ENCODE results near the gene BPI.
"Not testable (repeated sequence)": the region's sequence is repeated elsewhere in the genome, so short reads cannot be mapped to it uniquely, and the experiment has no call there.

BPI gene

DNA sequence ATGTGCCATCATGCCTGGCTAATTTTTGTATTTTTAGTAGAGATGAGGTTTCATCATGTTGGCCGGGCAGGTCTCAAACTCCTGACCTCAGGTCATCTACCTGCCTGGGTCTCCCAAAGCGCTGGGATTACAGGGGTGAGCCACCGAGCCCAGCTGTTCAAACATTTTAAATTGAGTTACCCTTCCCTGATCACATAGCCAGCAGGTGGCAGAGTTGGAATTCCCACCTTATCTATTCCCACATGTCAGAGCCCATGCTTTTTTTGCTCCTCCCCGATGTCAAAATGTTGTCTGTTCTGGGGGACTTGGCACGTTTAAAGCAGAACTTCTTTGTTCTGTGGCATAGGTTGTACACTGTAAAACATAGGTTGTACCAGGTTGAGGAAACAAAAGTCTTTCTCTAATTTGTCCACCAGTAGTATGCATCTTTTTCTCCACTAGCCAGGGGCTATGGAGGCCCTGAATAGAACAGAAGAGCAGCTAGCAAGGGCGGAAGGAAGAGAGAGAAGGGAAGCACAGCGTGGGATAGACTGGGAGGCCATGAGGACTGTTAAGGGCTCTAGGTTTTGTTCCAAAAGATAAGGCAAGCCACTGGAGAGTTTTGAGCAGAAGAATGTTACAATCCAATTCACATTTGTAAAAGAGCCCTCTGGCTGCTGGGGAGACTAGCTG lies 35.0 kb downstream of the BPI start:
- no peak for DNase-seq

DNA sequence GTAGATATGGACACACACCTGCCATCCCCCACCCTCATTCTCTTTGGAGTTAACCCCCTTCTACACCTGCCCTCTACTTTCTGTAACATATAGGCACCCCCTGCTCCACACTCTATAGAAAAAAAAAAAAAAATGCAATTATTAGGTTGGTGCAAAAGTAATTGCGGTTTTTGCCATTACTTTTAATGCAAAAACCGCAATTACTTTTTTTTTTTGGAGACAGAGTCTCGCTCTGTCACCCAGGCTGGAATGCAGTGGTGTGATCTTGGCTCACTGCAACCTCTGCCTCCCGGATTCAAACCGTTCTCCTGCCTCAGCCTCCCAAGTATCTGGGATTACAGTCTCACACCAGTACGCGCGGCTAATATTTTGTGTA lies 35.6 kb downstream of the BPI start:
- not testable (repeated sequence) for DNase-seq

DNA sequence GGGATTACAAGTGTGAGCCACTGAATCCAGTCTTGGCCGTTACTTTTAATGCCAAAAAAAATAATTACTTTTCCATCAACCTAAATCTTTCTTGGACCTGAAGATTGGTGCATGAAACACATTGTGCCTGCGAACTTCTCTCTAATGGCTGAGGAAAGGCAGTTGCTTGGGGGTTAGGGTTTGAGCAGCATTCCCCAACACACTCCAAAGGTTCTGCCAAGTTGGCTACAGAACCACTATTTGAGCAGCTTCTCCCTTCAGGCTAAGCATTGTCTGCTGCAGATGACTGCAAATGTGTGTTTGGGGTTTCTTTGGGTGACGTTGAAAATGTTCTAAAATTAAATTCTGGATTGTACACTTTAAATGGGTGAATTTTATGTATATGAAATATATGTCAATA lies 36.0 kb downstream of the BPI start:
- no peak for DNase-seq

- DNase-seq: no peak
Measured at GRCh38 chr20:38340693-38341092, 36.7 kb downstream of the BPI start.

DNA sequence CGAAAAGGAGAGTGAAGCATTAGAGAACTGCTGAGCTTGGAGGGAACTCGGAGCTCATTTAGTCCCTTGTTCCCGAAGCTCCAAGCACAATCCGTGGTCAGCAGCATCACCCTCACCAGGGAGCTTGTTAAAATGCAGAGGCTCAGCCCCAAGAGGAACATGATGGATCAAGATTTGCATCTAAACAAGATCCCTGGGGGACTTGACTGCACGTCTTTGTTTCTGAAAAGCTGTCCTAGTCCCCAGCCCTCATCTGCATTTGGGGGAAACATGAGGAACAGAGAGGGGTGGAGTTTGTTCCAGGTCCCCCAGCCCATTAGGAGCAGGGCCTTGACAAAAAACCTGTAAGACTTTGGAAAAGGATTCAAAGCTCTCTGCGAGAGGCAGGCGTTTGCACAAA lies 38.3 kb downstream of the BPI start:
- no peak for DNase-seq

- no peak for DNase-seq
Measured at GRCh38 chr20:38342713-38343310, 38.9 kb downstream of the BPI start.

GRCh38 chr20:38343311-38344106 lies 39.6 kb downstream of the BPI start:
- no peak for DNase-seq

GRCh38 chr20:38344107-38344701 lies 40.2 kb downstream of the BPI start:
- no peak for DNase-seq

DNA sequence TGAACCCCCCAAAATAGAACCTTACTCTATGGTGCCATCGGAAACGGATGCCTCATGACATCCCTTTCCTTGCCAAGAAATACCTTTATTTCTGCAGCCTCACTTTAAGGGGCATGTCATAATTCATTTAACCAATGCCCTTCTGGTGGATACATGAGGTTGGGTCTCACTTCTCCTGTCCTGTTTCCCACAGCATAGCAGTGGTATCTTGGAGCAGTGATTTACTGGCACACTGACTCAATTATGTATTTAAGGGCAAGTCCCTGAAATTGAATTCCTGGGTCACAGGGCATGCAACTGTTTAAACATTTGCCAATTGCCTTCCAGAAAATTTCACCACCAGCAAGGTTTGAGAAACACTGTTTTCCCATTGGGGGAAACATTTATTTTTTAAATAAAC lies 41.7 kb downstream of the BPI start:
- DNase-seq: no peak

DNA sequence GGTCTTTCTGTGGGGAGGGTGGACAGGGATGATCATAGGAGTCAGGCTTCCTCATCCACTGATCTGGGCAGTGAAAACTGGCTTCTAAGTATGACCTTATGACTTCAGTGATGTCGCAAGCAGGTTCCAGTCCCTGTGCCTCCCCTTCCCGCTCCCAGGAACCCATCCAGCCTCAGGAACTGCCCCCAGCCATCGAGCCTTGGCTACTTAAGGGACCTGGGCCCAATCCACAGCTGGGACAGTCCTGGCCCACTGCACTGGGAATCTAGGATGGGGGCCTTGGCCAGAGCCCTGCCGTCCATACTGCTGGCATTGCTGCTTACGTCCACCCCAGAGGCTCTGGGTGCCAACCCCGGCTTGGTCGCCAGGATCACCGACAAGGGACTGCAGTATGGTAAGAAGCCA lies 42.3 kb downstream of the BPI start, which contains the start of gene LBP:
Gene LBP (plus strand): TSS at position 236 of the 405 bp plus-strand sequence. CDS start 35 bp downstream, at position 271.
- no peak for DNase-seq

- DNase-seq: no peak
Measured at GRCh38 chr20:38346741-38347140, 42.8 kb downstream of the BPI start.

DNA sequence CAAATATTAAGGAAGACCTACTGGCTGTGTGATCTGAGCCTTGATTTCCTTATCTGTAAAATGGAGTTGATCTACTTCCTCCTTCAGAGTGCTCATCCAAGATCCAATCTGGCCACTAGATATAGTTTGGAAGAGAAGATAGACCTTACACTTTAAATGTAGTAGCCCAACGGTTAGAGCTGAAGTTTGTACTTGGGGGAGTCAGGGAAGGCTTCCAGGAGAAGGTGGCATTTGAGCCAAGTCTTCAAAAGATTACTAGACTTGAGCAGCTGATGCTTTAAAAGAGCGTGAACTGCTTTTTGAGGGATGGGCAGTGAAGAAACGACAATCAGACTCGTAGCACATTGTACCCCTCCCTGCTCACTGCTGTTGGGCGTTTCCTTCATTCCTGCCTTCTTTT lies 45.9 kb downstream of the BPI start:
- no peak for DNase-seq

DNA sequence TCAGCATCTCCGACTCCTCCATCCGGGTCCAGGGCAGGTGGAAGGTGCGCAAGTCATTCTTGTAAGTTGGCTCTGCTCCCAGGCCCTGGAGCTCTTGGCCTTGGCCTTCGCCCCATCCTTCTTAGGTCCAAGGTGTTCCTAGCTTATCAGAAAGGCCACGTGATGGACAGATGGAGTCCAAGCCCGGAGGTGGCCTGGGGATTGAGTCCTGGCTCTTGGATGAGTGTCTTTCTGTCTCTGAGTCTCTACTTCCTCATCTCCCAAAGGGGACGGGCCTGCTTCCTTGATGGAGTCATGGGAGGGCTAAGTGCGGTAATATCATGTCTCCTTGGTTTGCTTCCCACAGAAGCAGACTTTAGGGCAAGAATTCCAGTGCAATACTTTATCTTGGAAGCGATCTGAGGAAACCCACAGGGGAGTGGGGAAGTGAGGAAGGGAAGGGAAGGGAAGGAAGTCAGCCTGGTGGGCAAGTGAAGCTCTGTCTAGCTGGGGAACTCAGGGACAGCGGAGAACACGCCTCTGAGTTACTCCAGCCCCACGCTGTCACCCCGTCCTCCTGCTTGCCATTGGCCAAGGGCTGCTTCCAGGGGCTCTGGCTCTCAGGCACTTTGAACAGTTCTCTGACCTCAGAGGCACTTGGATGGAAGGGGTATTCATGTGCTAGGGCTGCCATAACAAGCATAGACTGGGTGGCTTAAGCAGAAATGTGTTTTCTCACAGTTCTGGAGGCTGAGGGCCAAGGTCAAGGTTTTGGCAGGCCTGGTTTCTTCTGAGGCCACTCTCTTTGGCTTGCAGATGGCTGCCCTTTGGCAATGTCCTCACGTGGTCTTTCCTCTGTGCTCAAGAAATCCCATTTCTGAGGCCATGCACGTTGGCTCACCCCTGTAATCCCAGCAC lies 47.2 kb downstream of the BPI start:
- no peak for DNase-seq

DNA sequence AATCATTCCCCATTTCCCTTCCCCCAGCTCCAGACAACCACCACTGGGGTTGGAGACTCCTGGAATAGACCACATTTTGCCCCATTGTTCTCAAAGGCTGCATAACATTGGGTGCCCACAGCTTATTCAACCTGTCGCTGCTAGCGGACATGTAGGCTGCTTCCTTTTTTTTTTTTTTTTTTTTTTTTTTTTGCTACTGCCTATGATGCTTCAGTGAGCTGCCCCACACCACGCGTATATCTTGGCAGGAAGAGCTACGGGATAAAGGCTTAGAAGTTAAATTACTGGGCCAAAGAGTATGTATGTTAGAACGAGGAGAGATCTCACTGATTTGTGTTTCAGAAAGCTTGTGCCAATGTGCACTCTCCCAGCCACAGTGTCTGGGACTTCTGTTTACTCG lies 49.4 kb downstream of the BPI start:
- DNase-seq: no peak

GRCh38 chr20:38354227-38354626 lies 50.3 kb downstream of the BPI start:
- no peak for DNase-seq

DNA sequence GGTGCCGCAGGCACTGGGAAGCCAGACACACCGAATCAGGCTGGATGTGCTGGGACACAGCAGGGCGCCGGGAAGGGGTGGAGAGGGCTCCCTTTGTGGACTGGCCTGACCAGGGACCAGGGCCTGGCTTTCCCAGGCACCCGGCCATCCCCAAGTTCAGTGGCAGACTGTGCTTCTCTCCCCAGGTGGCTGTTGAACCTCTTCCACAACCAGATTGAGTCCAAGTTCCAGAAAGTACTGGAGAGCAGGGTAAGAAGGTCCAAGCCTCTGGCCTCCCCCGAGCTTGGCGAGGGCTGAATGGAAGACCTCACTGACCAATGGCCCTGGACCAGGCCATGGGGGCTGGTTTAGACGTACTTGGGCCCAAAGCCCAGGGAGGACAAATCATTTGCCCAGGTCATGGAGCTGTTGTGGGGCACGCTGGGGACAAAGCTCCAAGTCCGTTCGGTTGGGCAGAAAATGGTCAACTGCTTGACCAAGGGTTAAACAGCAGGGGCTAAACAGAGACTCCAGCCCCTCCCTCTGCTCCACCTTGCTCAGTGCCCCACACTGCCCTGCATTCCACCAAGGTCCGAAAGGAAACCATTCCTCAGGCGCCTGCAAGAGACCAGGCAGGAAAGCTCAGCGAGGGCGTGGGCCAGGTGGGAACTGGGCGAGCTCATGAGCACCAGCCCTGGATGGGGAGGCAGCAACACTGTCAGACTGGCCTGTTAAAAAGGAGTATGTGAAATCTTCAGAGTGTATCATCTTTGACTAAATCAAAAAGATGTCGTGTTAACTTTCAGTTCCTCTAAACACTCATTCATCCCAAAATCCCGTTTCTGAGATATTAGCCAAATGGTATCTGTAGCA lies 51.4 kb downstream of the BPI start:
- DNase-seq: no peak

- no peak for DNase-seq
Measured at GRCh38 chr20:38357653-38358207, 53.8 kb downstream of the BPI start.

DNA sequence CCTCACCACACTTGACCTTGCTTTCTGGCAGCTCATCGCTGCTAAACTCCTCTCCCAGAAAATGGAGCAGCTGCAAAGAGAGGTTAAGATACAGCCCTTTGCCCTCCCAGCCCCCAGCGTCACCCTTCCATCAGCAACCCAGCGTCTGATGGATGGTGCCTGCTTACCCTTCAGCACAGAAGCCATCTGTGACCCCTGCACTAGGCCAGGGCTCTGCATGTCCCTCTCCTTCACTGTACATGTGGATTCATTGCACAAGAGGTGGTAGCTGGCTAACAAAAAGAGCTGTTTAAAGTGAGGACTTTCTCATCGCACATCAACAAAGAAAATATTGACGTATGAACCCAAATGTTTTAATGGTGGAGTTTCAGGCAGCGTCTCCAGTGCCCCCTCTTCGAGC lies 54.6 kb downstream of the BPI start:
- no peak for DNase-seq

DNA sequence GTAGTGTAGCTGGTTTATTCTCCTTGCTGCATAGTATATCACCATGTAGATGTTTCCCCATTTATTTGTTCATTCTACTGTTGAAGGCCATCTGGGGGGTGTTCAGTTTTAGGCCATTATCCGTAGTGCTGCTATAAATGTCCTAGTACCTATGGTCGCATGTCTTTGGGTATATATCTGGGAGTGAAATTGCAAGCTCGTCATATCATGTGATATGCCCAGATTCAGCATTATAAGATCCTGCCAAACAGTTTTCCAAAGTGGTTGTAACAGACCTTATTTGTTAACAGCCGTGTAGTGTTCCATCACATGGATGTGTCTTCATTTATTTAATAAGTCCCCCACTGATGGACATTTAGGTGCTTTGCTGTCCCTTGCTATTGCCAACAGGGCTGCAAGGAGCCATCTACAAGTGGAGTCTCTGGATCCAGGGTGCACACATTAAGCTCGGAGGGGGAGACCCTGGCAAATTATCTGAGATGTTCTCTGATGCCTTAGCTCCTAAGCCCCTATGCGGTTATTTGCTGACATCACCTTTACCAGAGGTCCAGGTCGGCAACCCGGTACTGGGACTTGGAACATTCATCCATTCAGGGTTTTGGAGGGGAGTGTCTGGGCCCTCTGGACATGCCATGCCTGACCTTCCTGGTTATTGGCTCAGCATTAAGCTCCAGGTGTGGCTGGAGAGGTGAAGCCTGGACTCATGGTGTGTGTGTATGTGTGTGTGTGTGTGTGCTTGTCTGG lies 59.2 kb downstream of the BPI start:
- no peak for DNase-seq

DNA sequence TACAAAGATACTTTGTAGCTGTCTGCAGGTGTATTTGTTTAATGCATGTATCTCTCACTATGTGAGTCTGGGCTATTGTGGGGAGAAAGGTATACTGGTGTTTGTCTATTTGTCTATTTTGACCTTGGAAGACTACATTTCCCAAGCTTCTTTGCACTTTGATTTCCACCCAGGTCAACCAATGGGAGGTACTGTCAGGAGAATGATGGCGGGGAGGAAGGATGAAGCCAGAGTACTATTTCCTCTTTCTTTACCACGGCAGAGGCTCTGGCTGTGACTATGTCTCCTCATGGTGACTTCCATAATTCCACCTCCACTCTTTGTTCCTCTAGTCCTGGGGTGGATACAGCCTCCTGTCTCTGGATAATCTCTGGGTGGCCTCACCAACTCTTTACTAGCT lies 65.4 kb downstream of the BPI start:
- DNase-seq: no peak

GRCh38 chr20:38372806-38373205 lies 68.8 kb downstream of the BPI start:
- DNase-seq: no peak

Measured in activated naive CD4-positive, alpha-beta T cell treated with anti-CD3 and anti-CD28 coated beads, Interleukin-2, amount 50 U/mL, for 16 hours (primary cell).